Measurements from ENCODE around the gene NUDT13.
"Not testable (repeated sequence)": the region's sequence is repeated elsewhere in the genome, so short reads cannot be mapped to it uniquely, and the experiment has no call there.

Gene NUDT13

DNA sequence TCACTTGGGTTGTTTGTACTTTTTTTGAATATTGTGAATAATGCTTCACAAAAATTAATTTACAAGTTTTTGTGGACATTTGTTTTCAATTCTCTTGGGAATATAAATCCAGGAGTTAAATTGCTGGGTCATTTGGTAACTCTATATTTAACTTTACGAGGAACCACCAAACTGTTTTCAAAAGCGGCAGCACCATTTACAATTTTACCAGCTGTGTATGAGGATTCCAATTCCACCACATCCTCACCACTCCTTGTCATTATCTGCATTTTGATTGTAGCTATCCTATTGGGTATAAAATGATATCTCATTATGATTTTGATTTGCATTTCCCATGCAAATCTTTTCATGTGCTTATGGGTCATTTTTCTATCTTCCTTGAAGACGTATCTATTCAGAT lies 4.0 kb upstream of the NUDT13 start:
- no peak for DNase-seq (ENCODE audit: low spot score)

DNA sequence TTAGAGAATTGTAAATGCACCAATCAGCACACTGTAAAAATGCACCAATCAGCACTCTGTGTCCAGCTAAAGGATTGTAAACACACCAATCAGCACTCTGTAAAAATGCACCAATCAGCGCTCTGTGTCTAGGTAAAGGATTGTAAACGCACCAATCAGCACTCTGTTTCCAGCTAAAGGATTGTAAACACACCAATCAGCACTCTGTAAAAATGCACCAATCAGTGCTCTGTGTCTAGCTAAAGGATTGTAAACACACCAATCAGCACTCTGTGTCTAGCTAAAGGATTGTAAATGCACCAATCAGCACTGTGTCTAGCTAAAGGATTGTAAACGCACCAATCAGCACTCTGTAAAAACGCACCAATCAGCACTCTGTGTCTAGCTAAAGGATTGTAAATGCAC lies 1.0 kb upstream of the NUDT13 start:
- not testable (repeated sequence) for DNase-seq (ENCODE audit: low spot score)

DNA sequence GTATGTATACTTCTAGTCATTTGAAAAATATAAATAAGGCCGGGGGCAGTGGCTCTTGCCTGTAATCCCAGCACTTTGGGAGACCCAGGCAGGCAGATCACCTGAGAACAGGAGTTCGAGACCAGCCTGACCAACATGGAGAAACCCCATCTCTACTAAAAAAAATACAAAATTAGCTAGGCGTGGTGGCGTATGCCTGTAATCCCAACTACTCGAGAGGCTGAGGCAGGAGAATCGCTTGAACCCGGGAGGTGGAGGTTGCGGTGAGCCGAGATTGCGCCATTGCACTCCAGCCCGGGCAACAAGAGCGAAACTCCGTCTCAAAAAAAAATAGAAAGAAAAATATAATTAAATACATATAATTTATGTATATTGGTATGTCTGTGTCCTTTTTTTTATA lies 1.8 kb downstream of the NUDT13 start:
- DNase-seq (ENCODE audit: low spot score), result not testable (repeated sequence)

DNA sequence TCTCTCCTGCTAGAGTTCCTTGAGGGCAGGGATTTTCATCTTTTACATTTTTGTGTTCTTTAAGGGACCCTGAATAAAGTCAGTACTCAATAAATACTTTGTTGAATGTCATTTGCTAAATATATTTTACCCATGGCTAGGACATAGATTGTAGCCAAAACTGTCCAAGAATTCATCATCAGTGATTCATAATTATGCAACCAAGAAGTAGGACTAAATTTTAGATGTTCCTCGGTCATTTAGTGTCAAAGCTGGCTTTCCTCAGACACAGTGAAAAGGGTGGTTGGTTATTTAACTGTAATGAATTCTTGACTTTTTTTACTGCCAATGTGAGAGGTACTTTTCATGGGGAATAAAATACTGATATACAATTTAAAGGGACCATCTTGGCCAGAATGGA lies 3.3 kb downstream of the NUDT13 start:
- no peak for DNase-seq (ENCODE audit: low spot score)

DNA sequence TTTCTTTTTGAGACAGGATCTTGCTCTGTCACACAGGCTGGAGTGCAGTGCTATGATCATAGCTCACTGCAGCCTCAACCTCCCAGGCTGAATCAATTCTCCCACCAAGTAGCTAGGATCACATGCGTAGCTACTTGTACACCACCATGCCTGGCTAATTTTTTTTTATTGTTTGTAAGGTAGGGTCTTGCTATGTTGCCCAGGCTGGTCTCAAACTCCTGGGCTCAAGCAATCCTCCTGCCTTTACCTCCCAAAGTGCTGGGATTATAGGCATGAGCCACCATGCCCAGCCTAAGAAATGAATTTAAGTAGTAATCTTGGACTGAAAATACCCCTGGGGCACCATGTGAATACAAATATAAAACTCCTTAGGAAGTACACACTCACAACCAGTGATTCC lies 5.8 kb downstream of the NUDT13 start:
- DNase-seq (ENCODE audit: low spot score), result no peak

DNA sequence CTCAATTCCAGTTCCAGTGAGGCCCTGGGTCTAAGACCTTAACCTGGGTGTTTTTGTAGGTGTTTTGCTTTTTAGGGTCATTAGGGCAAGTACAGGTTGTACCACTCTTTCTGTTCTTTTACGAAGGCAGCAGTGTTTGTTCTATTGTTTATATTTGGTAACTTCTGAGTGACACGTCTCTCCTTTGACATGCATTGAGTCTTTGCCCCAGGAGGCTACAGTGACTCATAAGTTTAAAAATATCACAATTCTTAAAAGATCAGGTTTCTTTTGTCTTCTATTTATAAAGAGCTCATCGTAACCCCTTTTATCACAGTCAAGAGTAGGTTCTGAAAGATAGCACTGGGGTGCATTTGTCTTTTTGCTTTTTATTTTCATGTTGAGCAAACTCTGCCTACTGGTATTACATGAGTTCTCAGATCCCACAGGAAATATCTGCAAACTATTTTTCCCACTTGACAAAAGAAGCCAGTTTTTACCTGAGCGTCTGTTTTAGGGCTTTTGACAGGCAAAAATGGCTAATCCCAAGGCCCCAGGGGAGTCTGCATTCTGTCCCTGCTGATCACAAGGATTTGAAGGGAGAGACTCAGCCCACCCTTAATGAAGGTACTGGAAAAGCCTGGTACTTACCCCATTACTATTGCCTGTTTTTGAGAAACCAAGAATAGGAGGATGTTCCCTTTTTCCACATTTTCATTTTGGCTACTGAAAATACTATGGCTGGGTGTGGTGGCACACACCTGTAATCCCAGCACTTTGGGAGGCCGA lies 7.9 kb downstream of the NUDT13 start:
- no peak for DNase-seq (ENCODE audit: low spot score)

DNA sequence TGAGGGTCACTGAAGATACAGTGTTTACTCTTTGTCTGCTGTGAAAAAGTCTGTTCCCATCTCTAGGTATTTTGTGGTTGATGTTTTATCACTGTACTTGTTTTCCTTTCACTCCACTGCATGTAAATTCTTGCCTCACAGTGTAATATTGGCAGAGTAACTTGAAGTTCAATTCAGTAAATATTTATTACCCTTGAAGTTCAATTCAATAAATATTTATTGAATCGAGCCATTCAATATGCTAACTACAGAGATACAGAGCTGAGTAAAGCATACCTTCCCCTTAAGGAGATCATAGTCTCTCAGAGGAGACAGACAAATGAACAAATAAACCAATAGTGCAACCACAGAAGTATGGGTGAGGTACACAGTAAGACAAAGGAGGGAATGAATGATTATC lies 9.2 kb downstream of the NUDT13 start:
- DNase-seq (ENCODE audit: low spot score), result no peak

DNA sequence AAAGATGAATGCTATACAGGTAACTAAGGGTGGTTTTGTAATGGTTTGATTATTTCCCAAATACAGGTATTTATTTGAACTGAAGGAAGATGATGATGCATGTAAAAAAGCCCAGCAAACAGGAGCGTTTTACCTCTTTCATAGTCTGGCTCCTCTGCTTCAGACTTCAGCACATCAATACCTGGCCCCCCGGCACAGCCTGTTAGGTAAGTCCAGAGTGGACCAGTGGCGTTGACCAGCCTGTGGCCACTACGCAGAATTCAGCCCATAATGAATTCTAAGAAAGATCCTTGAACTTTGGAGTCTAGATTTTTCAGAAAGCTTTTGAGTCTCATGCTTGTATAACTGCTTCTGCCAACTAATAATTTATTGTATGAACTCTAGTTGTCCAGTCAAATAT lies 9.7 kb downstream of the NUDT13 start:
- no peak for DNase-seq (ENCODE audit: low spot score)

DNA sequence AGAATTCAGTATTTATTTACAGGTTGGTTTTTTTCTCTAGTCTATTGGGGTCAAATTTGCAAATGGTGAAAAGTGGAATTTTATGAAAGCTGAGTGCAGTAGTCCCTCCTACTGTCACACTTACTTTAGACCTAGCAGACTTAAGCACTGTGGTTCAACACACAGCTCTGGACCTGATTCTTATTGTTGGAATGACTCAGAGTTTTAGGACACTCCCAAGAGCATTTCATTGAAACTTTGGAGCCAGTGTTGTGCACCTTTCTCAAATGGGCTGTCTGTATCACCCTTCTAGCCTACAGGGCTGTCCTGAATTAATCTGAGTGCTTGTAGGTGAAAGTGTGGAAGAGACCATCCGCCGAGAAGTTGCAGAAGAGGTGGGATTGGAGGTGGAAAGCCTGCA lies 16.1 kb downstream of the NUDT13 start:
- no peak for DNase-seq (ENCODE audit: low spot score)

DNA sequence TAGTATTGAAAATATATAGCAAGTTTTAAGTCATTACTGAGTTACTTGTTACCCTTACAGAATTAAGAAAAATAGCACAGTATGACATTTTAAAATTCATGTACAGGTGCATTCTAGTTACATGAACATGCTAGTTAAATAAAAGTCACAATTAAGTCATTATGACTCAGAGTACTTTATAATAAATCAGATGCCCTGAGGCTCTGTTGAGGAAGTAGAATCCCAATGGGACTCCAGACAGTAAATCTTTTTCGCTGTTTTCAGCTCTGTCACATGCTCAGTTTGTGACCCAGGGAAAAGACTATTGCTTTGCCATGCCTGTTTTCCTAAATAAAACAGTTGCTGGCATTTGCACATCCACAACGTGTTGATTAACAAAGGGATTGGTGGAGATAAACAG lies 21.0 kb downstream of the NUDT13 start:
- DNase-seq (ENCODE audit: low spot score), result no peak

DNA sequence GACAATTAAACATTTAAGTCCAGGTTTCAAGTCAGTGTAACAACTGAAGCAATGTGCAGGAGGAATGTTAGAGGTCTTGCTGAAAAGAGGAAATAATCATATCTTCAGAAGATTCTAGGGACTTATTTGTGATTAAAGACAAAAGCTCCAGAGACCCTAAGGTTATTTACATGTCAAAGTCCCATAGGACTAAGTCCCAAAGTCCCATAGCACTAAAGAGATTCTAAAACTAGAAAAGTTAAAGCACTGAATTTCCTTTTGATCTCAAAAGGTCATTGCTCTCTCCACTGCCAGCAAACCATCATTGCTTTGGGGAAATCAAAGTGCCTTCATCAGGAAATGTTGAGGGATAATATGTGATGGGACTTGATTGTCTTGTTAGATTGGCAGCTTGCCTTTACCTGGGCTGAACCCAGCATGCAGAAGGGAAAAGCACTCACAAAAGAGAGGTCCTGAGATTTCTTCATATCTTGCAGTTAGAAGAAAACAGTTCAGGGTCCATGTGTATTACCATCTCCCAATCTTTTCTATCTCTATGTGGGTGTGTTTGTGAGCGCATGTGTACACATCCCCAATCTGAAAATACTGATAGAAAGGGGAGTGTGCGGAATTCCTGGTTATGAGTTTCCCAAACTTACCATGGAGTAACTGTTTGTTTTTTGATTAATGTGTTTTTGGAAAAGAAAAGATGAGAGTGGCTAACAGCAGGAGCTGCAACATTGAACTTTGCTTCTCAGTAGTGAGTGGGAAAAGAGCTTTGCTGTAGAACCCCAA lies 21.8 kb downstream of the NUDT13 start:
- no peak for DNase-seq (ENCODE audit: low spot score)

DNA sequence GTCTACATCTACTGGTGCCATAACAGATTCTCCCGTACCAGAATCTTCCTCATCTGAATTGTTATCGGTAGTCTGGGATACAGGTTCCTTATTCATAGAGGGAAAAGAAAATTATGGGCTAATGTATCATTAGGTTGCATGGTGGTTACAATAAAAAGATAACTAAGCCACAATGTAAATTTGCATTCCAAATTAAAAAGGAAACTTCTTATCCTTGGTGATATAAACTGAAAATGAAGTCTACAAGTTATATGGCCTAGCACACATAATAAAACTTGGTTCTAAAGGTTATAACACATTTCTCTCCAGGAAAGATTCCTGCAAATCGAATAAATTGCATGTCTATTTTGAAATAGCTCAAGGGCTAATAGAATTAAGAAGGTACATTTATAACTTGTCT lies 24.5 kb downstream of the NUDT13 start:
- DNase-seq (ENCODE audit: low spot score), result no peak

DNA sequence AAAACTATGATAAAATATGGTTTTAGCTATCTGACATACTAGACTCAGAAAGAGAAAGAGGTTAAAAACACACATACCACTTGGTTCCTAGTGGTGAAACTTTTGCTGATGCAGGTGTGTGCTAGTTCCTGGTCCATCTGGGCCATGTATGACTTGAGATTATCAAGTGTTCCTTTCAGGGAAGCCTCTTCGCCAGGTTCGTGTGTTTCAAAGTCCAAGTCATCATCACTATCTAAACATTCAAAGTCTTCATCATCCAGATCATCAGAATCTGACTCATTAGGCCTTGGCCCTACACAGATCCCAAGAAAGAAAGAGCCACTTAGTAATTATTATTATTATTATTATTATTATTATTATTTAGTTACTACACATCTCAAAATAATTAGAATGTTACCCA lies 26.4 kb downstream of the NUDT13 start:
- no peak for DNase-seq (ENCODE audit: low spot score)

DNA sequence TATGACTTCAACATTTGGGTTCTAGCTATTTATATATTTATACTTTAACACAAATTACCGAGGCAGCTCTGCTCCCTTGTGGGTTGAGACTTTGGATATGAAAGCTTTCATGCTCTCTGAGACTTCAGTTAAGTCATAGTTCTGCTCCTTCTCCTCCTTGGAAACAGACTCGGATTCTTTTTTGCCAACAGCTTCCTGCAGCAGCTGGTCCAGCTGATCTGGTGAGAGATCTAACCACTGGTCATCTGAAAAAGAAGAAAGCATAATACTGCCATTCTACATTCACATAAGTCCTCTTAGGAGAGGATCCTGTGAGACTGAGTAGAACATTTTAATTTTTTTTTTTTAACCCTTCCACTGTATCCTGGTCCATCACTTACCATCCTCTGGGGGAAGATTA lies 29.0 kb downstream of the NUDT13 start:
- no peak for DNase-seq (ENCODE audit: low spot score)

DNA sequence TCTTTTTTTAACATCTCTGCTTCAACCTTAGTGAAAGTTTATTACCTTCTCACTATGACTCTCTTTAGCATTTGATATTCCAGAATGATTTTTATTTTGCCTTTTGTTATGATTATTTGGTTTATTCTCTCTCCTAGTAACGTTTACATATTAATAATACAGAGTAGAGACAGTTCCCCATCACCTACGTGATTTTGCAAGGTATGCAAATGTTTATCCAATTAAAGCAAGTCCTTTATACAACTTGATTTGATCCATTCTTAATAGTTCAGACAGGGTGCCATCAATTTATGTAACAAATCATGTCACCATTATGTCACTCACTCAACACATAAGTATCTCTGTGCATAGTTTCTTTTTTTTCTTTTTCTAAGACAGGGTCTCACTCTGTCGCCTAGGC lies 31.3 kb downstream of the NUDT13 start:
- DNase-seq (ENCODE audit: low spot score), result no peak

DNA sequence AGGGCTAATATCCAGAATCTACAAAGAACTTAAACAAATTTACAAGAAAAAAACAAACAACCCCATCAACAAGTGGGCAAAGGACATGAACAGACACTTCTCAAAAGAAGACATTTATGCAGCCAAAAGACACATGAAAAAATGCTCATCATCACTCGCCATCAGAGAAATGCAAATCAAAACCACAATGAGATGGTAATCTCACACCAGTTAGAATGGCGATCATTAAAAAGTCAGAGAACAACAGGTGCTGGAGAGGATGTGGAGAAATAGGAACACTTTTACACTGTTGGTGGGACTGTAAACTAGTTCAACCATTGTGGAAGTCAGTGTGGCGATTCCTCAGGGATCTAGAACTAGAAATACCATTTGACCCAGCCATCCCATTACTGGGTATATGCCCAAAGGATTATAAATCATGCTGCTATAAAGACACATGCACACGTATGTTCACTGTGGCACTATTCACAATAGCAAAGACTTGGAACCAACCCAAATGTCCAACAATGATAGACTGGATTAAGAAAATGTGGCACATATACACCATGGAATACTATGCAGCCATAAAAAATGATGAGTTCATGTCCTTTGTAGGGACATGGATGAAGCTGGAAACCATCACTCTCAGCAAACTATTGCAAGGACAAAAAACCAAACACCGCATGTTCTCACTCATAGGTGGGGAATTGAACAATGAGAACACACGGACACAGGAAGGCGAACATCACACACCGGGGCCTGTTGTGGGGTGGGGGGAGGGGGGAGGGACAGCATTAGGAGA lies 40.6 kb downstream of the NUDT13 start:
- not testable (repeated sequence) for DNase-seq (ENCODE audit: low spot score)

DNA sequence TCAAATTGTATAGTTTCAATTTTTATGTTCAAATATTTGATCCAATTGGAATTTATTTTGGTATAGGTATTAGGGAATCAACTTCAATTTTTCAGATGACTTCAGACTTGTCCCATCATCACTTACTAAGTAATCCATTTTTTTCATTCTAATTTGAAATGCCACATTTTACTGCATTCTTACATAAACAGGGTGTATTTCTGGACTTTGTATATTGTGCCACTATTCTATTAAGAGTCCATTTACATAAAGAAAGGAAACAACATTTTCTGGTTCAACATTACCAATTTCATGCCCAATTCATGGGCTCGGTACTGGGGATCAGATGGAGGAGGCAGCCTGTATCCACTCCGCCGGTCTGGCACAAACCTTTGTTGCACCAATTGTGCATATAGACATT lies 41.8 kb downstream of the NUDT13 start:
- no peak for DNase-seq (ENCODE audit: low spot score)

DNA sequence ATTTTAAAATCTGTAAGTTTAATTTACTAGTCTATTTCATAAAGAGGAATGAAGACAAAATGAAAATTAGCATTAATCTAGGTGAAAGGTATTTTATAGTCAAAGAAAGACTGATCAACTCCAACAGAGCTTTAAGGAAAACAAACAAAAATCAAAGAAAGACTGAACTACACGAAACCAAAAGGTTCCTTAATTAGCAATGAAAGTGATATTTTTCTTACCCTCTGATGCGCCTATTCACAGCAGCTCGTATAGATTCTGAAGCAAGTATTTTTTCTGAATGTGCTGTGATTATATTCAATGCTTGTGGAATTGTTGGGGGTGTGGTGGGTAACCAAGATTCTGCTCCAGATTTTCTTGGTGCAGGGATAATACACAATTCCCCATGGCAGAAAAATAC lies 45.8 kb downstream of the NUDT13 start:
- no peak for DNase-seq (ENCODE audit: low spot score)

DNA sequence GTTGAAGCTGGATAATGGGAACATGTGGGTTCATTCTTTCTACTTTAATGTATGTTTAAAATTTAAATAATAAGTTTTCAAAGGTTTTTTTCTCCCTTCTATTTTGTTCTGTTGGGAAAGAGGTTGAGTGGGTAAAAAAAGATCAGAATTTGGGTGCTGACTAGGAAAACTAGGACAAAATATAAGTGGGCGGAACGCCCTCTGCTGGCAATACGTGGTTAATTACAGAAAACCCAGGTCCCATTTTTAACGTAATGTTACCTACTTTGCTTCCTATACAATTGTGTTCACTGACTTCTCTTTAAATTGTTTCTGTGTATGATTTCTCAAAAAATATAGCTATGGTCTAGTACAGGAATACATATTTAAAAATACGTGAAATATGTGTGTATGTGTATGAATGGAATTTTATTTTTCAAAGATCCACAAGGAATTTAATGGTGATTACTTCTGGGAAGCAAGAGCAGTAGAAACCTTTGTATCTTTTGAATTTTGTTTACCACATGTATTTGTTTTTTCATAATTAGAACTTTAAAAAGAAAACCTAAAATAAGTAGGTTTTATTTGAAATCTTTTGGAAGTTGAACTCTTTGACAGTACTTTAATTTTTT lies 48.9 kb downstream of the NUDT13 start:
- DNase-seq (ENCODE audit: low spot score), result no peak

DNA sequence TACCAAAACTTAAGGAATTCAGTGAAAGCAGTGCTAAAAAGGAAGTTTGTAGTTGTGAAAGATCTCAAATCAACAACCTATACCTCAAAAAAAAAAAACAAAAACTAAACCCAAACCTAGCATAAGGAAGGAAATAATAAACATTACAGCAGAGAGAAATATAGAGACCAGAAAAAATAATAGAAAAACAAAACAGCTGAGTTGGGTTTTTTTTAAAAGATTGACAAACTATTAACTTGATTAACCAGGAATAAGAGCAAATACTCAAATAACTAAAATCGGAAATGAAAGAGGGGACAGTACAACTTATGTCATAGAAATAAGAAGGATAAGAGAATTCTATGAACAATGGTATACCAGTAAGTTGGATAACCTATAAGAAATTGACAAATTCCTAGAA lies 50.8 kb downstream of the NUDT13 start:
- no peak for DNase-seq (ENCODE audit: low spot score)

DNA sequence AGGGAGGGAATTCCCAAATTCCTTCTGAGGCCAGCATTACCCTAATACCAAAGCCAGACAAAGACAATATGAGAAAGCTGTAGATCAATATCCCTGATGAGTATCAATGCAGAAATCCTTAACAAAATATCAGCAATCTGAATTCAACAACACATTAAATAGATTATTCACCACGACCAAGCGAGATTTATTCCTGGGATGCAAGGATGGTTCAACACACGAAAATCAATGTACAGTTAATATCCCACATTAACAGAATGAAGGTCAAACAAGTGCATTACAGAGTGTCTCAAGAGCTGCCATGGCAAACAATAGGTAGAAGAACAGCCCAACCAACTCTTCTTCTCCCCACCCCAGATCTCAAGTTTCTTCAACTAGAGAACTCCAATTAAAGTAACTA lies 51.4 kb downstream of the NUDT13 start:
- DNase-seq (ENCODE audit: low spot score), result no peak

DNA sequence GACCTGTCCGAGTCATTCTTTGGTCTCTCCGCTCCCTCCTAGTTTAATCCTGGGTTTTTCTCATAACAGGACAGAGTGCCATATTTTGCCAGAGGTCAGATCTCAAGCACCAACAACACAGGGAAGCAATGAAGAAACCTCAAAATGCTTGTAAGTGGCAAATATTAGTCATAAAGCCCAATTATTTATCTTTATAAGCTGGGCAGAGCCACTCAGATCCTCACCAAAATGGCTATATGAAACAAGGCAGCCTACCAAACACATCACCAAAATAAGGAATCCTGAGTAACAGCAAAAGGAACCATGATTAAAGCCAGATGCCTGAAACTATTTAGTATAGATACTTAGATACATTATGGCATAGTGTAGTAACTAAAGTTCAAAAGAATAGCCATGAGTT lies 52.8 kb downstream of the NUDT13 start:
- no peak for DNase-seq (ENCODE audit: low spot score)

DNA sequence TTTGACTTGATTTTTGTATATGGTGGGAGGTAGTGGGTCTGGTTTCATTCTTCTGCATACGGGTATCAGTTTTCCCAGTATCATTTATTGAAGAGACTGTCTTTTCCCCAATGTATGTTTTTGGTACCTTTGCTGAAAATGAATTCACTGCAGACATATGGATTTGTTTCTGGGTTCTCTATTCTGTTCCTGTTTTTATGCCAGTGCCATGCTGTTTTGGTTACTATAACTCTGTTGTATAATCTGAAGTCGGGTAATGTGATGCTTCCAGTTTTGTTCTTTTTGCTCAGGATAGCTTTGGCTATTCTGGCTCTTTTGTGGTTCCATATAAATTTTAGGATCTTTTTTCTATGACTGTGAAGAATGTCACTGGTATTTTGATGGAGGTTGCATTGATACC lies 56.7 kb downstream of the NUDT13 start:
- DNase-seq (ENCODE audit: low spot score), result no peak

Measured in left forelimb (tissue), 1 donor.